Measurements from ENCODE around the gene CMTM3.
A peak's percentile ranks its signal among the peaks of the same experiment; 100 is the strongest.

Gene CMTM3

DNA sequence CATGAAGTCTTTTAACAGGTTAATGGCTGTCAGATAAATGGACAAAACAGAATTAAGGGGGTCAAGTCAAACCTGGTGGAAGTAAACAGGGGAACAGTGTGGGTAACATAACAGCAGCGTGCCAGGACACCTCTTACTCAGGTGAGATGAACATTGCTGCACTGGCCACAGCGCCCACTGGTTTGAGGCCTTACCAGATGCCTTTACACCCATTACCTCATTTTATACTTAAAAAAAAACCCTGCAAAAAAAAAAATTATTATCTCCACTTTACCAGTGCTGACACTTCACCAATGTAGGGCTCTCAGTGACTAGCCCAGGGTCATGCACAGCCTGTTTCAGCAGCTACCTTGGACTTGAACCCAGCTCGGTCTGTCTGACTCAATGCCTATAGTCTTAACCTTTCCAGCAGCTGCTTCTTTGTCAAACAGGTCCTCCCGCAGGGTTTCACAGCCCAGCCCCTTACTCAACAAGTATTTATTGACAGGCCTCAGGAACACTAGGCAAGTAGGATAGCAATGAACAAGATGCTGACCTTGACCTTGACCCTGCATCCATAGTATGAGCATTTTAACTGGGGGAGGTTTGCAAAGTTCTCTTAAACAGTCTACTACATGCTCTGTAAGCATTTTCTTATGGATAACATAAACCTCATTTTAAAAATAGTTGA, 30.2 kb downstream of the CMTM3 start:
- DNase-seq (ENCODE audit: low read depth in 2 of 2): no peak

GRCh38 chr16:66635406-66635805, 30.9 kb downstream of the CMTM3 start:
- DNase-seq (ENCODE audit: low read depth in 2 of 2): no peak

DNA sequence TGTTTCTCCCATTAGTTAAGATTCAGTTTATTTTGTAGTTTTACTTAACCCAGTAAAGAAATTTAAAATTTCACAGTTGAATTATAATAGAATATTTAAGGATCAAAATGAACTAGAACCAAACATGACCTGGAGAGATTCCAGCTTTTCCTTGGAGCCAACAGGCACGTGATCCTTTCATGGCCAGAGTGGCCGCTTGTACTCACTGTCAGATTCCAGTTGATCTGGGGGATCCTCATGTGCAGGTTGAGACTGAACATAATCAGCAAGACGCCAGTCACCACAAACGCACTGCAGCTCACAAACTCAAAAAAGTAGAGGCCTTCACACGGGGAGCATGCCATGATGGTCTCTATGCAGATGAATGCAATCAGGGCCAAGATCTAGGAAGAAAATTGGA, 31.7 kb downstream of the CMTM3 start:
- DNase-seq (ENCODE audit: low read depth in 2 of 2): no peak

DNA sequence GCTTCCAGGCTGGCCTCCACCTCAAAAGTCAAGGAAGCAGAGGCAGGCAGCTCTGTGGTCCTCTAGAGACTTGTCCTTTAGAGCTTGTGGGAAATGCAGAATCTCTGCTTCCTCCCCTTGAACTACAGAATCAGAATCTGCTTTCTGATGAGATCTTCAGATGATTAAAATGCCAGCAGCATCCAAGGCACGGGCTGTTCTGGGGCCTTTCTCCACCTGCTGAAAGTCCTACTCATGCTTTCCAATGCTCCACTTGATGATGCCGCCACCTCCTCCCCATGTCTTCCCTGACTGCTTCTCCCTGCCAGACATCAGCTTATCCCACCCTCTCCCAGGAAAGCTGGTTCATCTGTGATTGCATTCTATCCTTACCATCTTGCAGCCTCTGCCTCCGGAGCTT, 33.3 kb downstream of the CMTM3 start:
- DNase-seq (ENCODE audit: low read depth in 2 of 2): no peak

- no peak for DNase-seq (ENCODE audit: low read depth in 2 of 2)
Measured at GRCh38 chr16:66639091-66639885, 34.8 kb downstream of the CMTM3 start.

DNA sequence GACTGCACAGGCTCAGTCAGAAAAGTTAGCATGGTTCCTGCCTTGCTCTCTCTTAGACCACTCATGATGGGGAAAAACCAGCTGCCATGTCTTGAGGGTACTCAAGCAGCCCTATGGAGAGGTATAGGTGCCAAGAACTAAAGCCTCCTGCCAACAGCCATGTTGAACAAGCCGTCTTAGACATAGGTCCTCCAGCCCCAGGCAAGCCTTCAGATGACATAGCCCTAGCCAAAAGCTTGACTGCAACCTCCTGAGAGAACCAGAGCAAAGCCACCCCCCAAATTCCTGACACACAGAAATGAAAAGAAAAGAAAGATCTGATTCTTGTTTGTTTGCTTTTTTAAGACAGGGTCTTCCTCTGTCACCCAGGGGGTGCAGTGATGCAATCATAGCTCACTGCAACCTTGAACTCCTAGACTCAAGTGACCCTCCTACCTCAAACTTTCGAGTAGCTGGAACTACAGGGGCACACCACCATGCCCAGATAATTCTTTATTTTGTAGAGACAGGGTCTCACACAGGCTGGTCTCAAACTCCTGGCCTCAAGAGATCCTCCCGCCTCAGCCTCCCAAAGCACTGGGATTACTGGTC, 36.3 kb downstream of the CMTM3 start:
- no peak for DNase-seq (ENCODE audit: low read depth in 2 of 2)

- DNase-seq (ENCODE audit: low read depth in 2 of 2): no peak
Measured at GRCh38 chr16:66641387-66641786, 36.9 kb downstream of the CMTM3 start.

- DNase-seq (ENCODE audit: low read depth in 2 of 2): no peak
Measured at GRCh38 chr16:66647866-66648265, 43.4 kb downstream of the CMTM3 start.

GRCh38 chr16:66649167-66649566, 44.7 kb downstream of the CMTM3 start:
- DNase-seq (ENCODE audit: low read depth in 2 of 2): no peak

- no peak for DNase-seq (ENCODE audit: low read depth in 2 of 2)
Measured at GRCh38 chr16:66649636-66650205, 45.2 kb downstream of the CMTM3 start.

DNA sequence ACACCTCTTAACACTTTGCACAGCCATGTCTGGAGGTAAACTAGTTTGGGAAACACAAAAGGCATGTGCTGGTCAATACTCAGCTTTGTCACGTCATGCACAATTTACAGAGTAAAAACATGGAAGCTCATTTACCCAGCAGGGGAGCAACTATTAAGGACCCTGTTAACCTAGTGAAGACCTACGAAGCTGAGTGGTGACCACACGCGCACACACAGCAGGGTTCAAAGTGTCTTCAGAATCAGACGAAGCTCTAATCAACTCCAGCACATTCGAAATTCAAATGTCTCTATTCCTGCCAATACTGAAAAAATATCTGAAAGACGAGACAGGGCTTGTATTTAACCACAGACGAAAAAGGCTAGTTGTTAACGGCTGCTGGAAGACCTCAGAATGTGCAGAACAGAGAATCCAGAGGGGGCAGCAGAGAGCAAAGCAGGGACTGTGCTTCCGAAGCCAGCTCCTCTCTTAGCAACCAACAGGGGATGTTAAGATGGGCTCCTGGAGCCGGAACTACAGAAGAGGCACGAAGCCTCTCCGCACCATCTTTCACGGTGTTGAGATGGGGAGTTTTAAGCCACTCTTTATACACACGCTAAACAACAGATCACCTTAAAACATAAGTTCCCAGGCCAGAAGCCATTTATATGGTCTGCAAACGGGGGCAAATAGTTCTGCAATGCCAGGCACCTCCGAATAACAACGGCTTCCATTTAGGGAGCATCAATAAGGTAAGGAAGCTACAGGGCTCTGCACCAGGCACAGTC, 46.4 kb downstream of the CMTM3 start:
- DNase-seq (ENCODE audit: low read depth in 2 of 2): peak; percentile 53 to 71

- DNase-seq (ENCODE audit: low read depth in 2 of 2): no peak
Measured at GRCh38 chr16:66651474-66651765, 46.9 kb downstream of the CMTM3 start.

DNA sequence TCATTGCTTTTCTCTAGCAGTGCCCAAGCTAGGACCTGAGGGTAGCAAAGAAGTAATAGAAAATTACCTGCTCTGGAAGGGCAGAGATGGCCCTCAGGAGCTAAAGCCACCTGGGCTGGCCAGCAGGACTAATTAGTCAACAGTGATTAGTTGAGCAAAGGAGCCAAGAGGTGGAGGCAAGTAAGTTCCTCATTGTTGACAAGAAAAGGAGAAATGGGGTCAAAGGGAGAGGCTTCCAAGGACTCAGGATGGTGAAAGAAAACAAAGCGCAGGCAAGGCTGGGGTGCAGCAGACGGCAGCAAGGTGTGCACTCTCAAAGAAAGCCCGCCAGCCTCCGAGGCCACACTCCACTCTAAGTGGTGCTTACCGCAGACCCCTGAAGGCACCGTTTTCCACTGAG, 47.5 kb downstream of the CMTM3 start:
- no peak for DNase-seq (ENCODE audit: low read depth in 2 of 2)

GRCh38 chr16:66652661-66653360, 48.3 kb downstream of the CMTM3 start:
- no peak for DNase-seq (ENCODE audit: low read depth in 2 of 2)

- DNase-seq (ENCODE audit: low read depth in 2 of 2): no peak
Measured at GRCh38 chr16:66653581-66654350, 49.3 kb downstream of the CMTM3 start.

- DNase-seq (ENCODE audit: low read depth in 2 of 2): no peak
Measured at GRCh38 chr16:66656547-66656946, 52.0 kb downstream of the CMTM3 start.

GRCh38 chr16:66658143-66658859, 53.8 kb downstream of the CMTM3 start:
- no peak for DNase-seq (ENCODE audit: low read depth in 2 of 2)

DNA sequence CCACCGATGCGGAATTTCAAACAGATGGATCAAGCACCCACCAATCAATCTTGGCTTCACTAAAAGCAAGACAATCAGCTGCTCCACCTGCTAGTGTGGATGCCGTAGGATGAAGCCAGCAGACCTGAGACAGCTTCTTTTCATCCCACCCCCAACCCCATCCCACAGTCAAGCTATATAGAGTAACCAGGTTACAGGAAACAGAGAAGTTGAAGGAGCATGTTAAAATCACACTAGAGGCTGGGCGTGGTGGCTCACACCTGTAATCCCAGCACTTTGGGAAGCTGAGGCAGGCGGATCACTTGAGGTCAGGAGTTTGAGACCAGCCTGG, 54.3 kb downstream of the CMTM3 start:
- DNase-seq (ENCODE audit: low read depth in 2 of 2): no peak

DNA sequence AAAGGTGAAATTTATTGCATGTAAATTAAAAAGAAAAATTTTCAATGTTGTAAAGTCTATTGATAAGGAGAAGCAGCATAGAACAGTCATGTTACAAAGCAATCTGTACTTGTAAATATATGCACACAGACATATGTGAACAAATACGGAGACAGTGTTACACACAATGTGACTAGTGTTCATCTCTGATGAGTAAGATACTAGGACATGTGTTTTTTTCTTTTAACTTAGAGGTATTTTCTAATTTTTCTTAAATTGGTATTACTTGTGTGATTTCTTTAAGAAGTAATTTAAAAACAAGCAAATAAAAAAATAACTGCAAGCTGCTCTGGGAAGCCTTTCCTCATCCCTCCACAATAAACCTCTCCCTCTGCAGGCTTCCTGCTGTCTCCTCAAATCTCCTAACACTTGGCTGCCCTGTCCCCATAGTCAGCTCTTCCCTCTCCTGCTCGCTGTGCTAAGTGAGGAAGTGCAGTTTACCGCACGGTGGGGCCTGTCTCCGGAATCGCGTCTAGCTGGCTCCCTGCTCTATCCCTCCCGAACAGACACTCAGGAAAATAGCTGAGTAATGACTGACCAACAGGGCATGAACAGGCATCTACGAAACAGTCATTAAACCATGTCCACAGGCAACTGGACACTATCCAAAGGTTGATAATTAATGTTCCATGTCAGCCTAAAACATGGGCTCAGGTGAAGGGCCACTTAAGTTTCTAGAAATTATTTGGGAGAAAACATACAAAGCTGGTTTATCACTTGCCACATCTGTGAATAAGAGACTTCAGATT, 56.1 kb downstream of the CMTM3 start:
- DNase-seq (ENCODE audit: low read depth in 2 of 2): no peak

DNA sequence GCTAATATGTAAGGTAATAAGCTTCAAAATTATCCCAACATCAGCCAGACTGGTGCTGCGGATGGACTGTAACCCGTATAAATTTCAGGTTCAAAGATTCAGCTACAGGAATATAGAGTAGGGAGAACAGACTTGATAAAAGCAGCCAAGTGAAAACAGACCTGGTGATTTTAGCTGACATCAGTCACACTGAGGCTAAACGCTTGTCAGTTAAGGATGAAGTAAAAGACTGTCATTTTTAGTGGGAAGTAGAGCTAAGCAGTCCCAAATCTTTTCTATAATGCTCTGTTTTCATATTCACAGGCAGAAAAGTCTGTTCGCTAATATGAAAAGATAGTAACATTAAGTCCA, 56.7 kb downstream of the CMTM3 start:
- no peak for DNase-seq (ENCODE audit: low read depth in 2 of 2)

All from stimulated activated CD4-positive, alpha-beta T cell treated with anti-CD3 and anti-CD28 coated beads, Interleukin-1b, Interleukin-23, amount 100 ng/mL, for 4 hours (primary cell).